SK-N-SH (cell line): ENCODE results near the gene TGFBI. TPM values are rescaled to one million over a fixed set of nuclear protein-coding genes. Genes with fewer than 3 reads are reported as not detected.

Experiments
- CTCF ChIA-PET: fragments of 300-600, 350-600 bp; formaldehyde crosslinking; extraction: SDS; loops from one replicate; lab custom pipeline; 2021; lab: Yijun Ruan, JAX
- POLR2A ChIA-PET: fragments of 350-600 bp; sonication (Branson Sonifier 250); formaldehyde crosslinking; extraction: SDS; loops from one replicate; lab custom pipeline; 2020; ENCODE audit warnings: antibody characterized with exemption, inconsistent platforms; lab: Yijun Ruan, JAX
- DNase-seq: peaks from one replicate; pipeline ENCODE4 v3.0.0; 2012
- H2AFZ ChIP-seq: fragments of 200-600 bp; sonication (generic); 2 replicates; pipeline ENCODE4 v1.8.1; 2016; ENCODE audit warnings: antibody characterized with exemption, mild to moderate bottlenecking, low read depth
- H3F3A ChIP-seq: fragments of 200-600 bp; sonication (generic); replicated peaks from 2 replicates; pipeline ENCODE3; 2016; ENCODE audit warnings: antibody characterized with exemption, mild to moderate bottlenecking; ENCODE audit not compliant: insufficient read depth
- H3K27ac ChIP-seq, 2 experiments: fragments of 200-500 bp in 1 of 2; fragments of 200-600 bp in 1 of 2; sonication (Bioruptor generic) in 1 of 2; sonication (generic), shearing (Covaris generic) in 1 of 2; 2 replicates each; pipeline versions ENCODE4 v1.5.1 to v1.6.1; 2014 to 2016; ENCODE audit warnings: low read depth in 2 of 2, inconsistent platforms in 1 of 2, low read length in 1 of 2, mild to moderate bottlenecking in 1 of 2, mixed read lengths in 1 of 2
- H3K27me3 ChIP-seq: fragments of 200-600 bp; sonication (generic), shearing (Covaris generic); 2 replicates; pipeline ENCODE4 v1.6.1; 2016; ENCODE audit warnings: mixed run types; ENCODE audit not compliant: insufficient read depth
- H3K36me3 ChIP-seq, 2 experiments: fragments of 200-500 bp in 1 of 2; fragments of 200-600 bp in 1 of 2; sonication (Bioruptor generic) in 1 of 2; sonication (generic) in 1 of 2; replicated peaks in 1 of 2; 2 replicates each; pipeline versions ENCODE3 to v1.5.1; 2014 to 2016; ENCODE audit warnings: low read length in 1 of 2, mild to moderate bottlenecking in 1 of 2; ENCODE audit not compliant: insufficient read depth in 2 of 2, control insufficient read depth in 1 of 2
- H3K4me1 ChIP-seq, 2 experiments: fragments of 200-500 bp in 1 of 2; fragments of 200-600 bp in 1 of 2; sonication (Bioruptor generic) in 1 of 2; sonication (generic), shearing (Covaris generic) in 1 of 2; 2 replicates each; pipeline versions ENCODE4 v1.5.1 to v1.6.1; 2014 to 2016; ENCODE audit warnings: low read depth in 1 of 2, low read length in 1 of 2, mixed run types in 1 of 2; ENCODE audit not compliant: insufficient read depth in 2 of 2, control insufficient read depth in 1 of 2
- H3K4me2 ChIP-seq: fragments of 200-600 bp; sonication (generic), shearing (Covaris generic); 2 replicates; pipeline ENCODE4 v1.6.1; 2017; ENCODE audit warnings: mixed run types
- H3K4me3 ChIP-seq, 2 experiments: fragments of 200-500 bp in 1 of 2; fragments of 200-600 bp in 1 of 2; sonication (Bioruptor generic) in 1 of 2; sonication (generic), shearing (Covaris generic) in 1 of 2; 2 replicates each; pipeline versions ENCODE4 v1.5.1 to v1.8.1; 2014 to 2016; ENCODE audit warnings: low read depth in 2 of 2, inconsistent platforms in 1 of 2, low read length in 1 of 2, mild to moderate bottlenecking in 1 of 2, mixed read lengths in 1 of 2, moderate library complexity in 1 of 2
- H3K79me2 ChIP-seq: fragments of 200-600 bp; sonication (generic); 2 replicates; pipeline ENCODE4 v1.8.1; 2017; ENCODE audit warnings: mild to moderate bottlenecking; ENCODE audit not compliant: insufficient read depth
- H3K9ac ChIP-seq: fragments of 200-600 bp; sonication (generic); 2 replicates; pipeline ENCODE4 v1.6.1; 2017; ENCODE audit warnings: mixed run types
- H3K9me2 ChIP-seq: fragments of 200-600 bp; sonication (generic); 2 replicates; pipeline ENCODE4 v1.6.1; 2017; ENCODE audit warnings: mixed run types
- H3K9me3 ChIP-seq: fragments of 200-600 bp; sonication (generic); 2 replicates; pipeline ENCODE4 v1.6.1; 2017; ENCODE audit warnings: mixed run types, mild to moderate bottlenecking, moderate library complexity
- H4K20me1 ChIP-seq: fragments of 200-600 bp; sonication (generic); 2 replicates; pipeline ENCODE4 v1.6.1; 2017; ENCODE audit warnings: mild to moderate bottlenecking, mixed run types; ENCODE audit not compliant: insufficient read depth
- EP300 ChIP-seq, 2 experiments: IDR thresholded peaks; 2 replicates each; pipeline versions ENCODE4 v1.4.0 to v1.6.1; 2012; ENCODE audit warnings: borderline replicate concordance in 1 of 2, low read depth in 1 of 2, low read length in 1 of 2
- FOXJ3 ChIP-seq: sonication (generic); formaldehyde crosslinking; IDR thresholded peaks from 2 replicates; pipeline ENCODE4 v1.5.1; 2020; ENCODE audit warnings: mild to moderate bottlenecking, missing genetic modification reagents
- GABPA ChIP-seq: IDR thresholded peaks from 2 replicates; pipeline ENCODE4 v1.4.0; 2012; ENCODE audit warnings: low read depth, mild to moderate bottlenecking
- MXI1 ChIP-seq: IDR thresholded peaks from 2 replicates; pipeline ENCODE4 v1.6.1; 2012; ENCODE audit warnings: mild to moderate bottlenecking, low read depth, low read length, improper control_type of control experiment
- NRF1 ChIP-seq: IDR thresholded peaks from 2 replicates; pipeline ENCODE4 v1.6.1; 2012; ENCODE audit warnings: low read depth, mild to moderate bottlenecking, low read length
- RCOR1 ChIP-seq: fragments of 150-350 bp; IDR thresholded peaks from 2 replicates; pipeline ENCODE4 v1.6.1; 2017; ENCODE audit warnings: antibody characterized with exemption, low read length
- SIN3A ChIP-seq: IDR thresholded peaks from 2 replicates; pipeline ENCODE4 v1.6.1; 2012; ENCODE audit warnings: low read depth, mild to moderate bottlenecking, low read length, moderate library complexity, borderline replicate concordance
- TAF1 ChIP-seq: IDR thresholded peaks from 2 replicates; pipeline ENCODE4 v1.6.1; 2012; ENCODE audit warnings: low read depth, mild to moderate bottlenecking, low read length, moderate library complexity, borderline replicate concordance
- TCF12 ChIP-seq: IDR thresholded peaks from 2 replicates; pipeline ENCODE4 v1.4.0; 2012
- TEAD4 ChIP-seq: IDR thresholded peaks from 2 replicates; pipeline ENCODE4 v1.4.0; 2012; ENCODE audit warnings: mild to moderate bottlenecking, borderline replicate concordance; ENCODE audit not compliant: insufficient read depth
- ZBTB33 ChIP-seq: IDR thresholded peaks from 2 replicates; pipeline ENCODE4 v1.4.0; 2012; ENCODE audit warnings: low read depth, borderline replicate concordance
- WGBS: methylation state at CpG from one replicate; pipeline ENCODE4 v1.1.6; 2017; ENCODE audit warnings: low lambda C conversion rate; 5-methylcytosine and 5-hydroxymethylcytosine counted together
- polyA plus RNA-seq, 3 experiments: library from polyadenylated mRNA; depleted of rRNA; stranded (reverse); fragments of >200 nt; gene quantifications; 2 replicates each; pipeline ENCODE4 v1.2.3, GENCODE V29; 2012
- TF ChIP-seq, protein P1 (sequence below): IDR thresholded peaks from 2 replicates; pipeline ENCODE4; 2012
- TF ChIP-seq, protein P2 (sequence below): IDR thresholded peaks from 2 replicates; pipeline ENCODE4 v1.4.0; 2012; ENCODE audit warnings: low read depth

TGFBI gene
- polyA plus RNA-seq, 1 of the 3 experiments (the other 2 are of a cell fraction), result 2,678 TPM

- H3F3A ChIP-seq, result peaks cover 52% of the 10 kb centered on the region
- no peak for DNase-seq
- no peaks in the 10 kb centered on the region for H4K20me1 ChIP-seq
- CTCF ChIA-PET, result interaction anchor here (1.8 kb wide), 1 partner anchor 46 kb away, joined by 5 read pairs; no protein-coding TSS in a partner anchor
- 95% methylated on average over 6 of the region's 6 CpGs for WGBS
- no peak overlapping the region for H2AFZ ChIP-seq
- no peak overlapping the region for H3K9ac ChIP-seq
- H3K79me2 ChIP-seq, result no peaks in the 10 kb centered on the region
- POLR2A ChIA-PET, result no interaction called here
- no peak overlapping the region; a peak in 1 of 4 replicates for H3K27ac ChIP-seq
- H3K4me1 ChIP-seq, result peaks cover 29 to 34% of the 10 kb centered on the region in 2 experiments
- peaks cover 4% of the 10 kb centered on the region; the same call in 1 of the 2 replicates for H3K9me3 ChIP-seq
- H3K9me2 ChIP-seq, result no peaks in the 10 kb centered on the region
- no peaks in the 10 kb centered on the region for H3K27me3 ChIP-seq
- no peaks in the 10 kb centered on the region for H3K36me3 ChIP-seq
- no peak for TF ChIP-seq TAF1
- TF ChIP-seq, all 33 proteins: peak for 0
- no peak overlapping the region for H3K4me3 ChIP-seq
- H3K4me2 ChIP-seq, result no peak overlapping the region
These were observed 37.4 kb upstream of the TGFBI start for GRCh38 chr5:135991429-135991828.

GRCh38 chr5:135993335-135993879 lies 35.4 kb upstream of the TGFBI start:
- H3K27ac ChIP-seq, result peak overlapping the region; percentile 97 to 98
- no peak for DNase-seq
- no peak overlapping the region for H2AFZ ChIP-seq
- ChIA-PET CTCF (interaction anchor here (0.8 to 2.4 kb wide), 4 partner anchors 26 to 89 kb away, joined by 3 to 13 read pairs (median 6); no protein-coding TSS in a partner anchor), POLR2A (no interaction called here)
- H3K27me3 ChIP-seq, result no peaks in the 10 kb centered on the region
- TF ChIP-seq, protein P1, sequence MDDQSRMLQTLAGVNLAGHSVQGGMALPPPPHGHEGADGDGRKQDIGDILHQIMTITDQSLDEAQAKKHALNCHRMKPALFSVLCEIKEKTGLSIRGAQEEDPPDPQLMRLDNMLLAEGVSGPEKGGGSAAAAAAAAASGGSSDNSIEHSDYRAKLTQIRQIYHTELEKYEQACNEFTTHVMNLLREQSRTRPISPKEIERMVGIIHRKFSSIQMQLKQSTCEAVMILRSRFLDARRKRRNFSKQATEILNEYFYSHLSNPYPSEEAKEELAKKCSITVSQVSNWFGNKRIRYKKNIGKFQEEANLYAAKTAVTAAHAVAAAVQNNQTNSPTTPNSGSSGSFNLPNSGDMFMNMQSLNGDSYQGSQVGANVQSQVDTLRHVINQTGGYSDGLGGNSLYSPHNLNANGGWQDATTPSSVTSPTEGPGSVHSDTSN, result 0 out of 2 replicates have a peak, but pooled peaks have one; percentile 25
- no peak for TF ChIP-seq TEAD4
- peak overlapping the region; percentile 75 for H3K9ac ChIP-seq
- H3K36me3 ChIP-seq, result no peaks in the 10 kb centered on the region
- peaks cover 29 to 39% of the 10 kb centered on the region in 2 experiments for H3K4me1 ChIP-seq
- H3K79me2 ChIP-seq, result peaks cover 4% of the 10 kb centered on the region; the same call in 1 of the 2 replicates
- H3F3A ChIP-seq, result peaks cover 48% of the 10 kb centered on the region
- WGBS, result 39% methylated on average over 6 of the region's 6 CpGs
- H3K9me3 ChIP-seq, result peaks cover 4% of the 10 kb centered on the region; the same call in 1 of the 2 replicates
- no peaks in the 10 kb centered on the region for H4K20me1 ChIP-seq
- peak overlapping the region; percentile 51 for H3K4me2 ChIP-seq
- peak overlapping the region in 1 of 2 experiments; percentile 21; a peak in 2 of 4 replicates for H3K4me3 ChIP-seq
- no peaks in the 10 kb centered on the region for H3K9me2 ChIP-seq

- WGBS, result 4% methylated on average over 6 of the region's 6 CpGs
- H3K4me2 ChIP-seq, result peak overlapping the region; percentile 51
- H3K9ac ChIP-seq, result peak overlapping the region; percentile 75
- no peaks in the 10 kb centered on the region for H3K9me2 ChIP-seq
- peak overlapping the region; percentile 97 to 98 for H3K27ac ChIP-seq
- peaks cover 4% of the 10 kb centered on the region; the same call in 1 of the 2 replicates for H3K9me3 ChIP-seq
- peaks cover 50% of the 10 kb centered on the region for H3F3A ChIP-seq
- DNase-seq, result peak; percentile 78
- no peaks in the 10 kb centered on the region for H3K27me3 ChIP-seq
- H2AFZ ChIP-seq, result no peak overlapping the region
- no peaks in the 10 kb centered on the region for H4K20me1 ChIP-seq
- ChIA-PET POLR2A (no interaction called here), CTCF (interaction anchor here (0.6 to 2.7 kb wide), 6 partner anchors 13 to 88 kb away, joined by 3 to 13 read pairs (median 6); no protein-coding TSS in a partner anchor)
- H3K36me3 ChIP-seq, result no peaks in the 10 kb centered on the region
- peaks cover 4% of the 10 kb centered on the region; the same call in 1 of the 2 replicates for H3K79me2 ChIP-seq
- H3K4me1 ChIP-seq, result peaks cover 29 to 42% of the 10 kb centered on the region in 2 experiments
- H3K4me3 ChIP-seq, result peak overlapping the region in 1 of 2 experiments; percentile 21; a peak in 2 of 4 replicates
- TF ChIP-seq, protein P1, result peak; percentile 94
- TF ChIP-seq, protein P2, sequence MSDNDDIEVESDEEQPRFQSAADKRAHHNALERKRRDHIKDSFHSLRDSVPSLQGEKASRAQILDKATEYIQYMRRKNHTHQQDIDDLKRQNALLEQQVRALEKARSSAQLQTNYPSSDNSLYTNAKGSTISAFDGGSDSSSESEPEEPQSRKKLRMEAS, result peak; percentile 73
- TF ChIP-seq TCF12 (peak; percentile 100), ZBTB33 (peak; percentile 78), NRF1 (no peak), GABPA (no peak; the same call in 1 of the 2 replicates), FOXJ3 (CRISPR knock-in tag) (peak; percentile 93), SIN3A (peak; percentile 93; the same call in 1 of the 2 replicates), MXI1 (peak; percentile 73; the same call in 1 of the 2 replicates), EP300 (IDR thresholded peaks at IDR 0.05; ENCODE audit: borderline replicate concordance in 1 of 2, low read depth in 1 of 2, low read length in 1 of 2) (peak; percentile 97 to 99), RCOR1 (peak; percentile 100), TEAD4 (peak; percentile 98)
These were observed 34.7 kb upstream of the TGFBI start for GRCh38 chr5:135993880-135994636.
